Hepatocyte (in vitro differentiated cells): Measurements from ENCODE around the gene CENPC. TPM values are rescaled to one million over a fixed set of nuclear protein-coding genes. Genes with fewer than 3 reads are reported as not detected.
"Not testable (repeated sequence)": the region's sequence is repeated elsewhere in the genome, so short reads cannot be mapped to it uniquely, and the experiment has no call there.

ENCODE experiments used
- DNase-seq: peaks from one replicate; pipeline ENCODE4 v3.0.0-alpha.2; 2016; ENCODE audit warnings: low spot score
- H2AFZ ChIP-seq: fragments of 200-600 bp; sonication (generic); 2 replicates; pipeline ENCODE4 v1.6.0; 2016; ENCODE audit warnings: antibody characterized with exemption, mild to moderate bottlenecking
- H3K27ac ChIP-seq: fragments of 200-600 bp; sonication (generic); 2 replicates; pipeline ENCODE4 v1.5.1; 2016; ENCODE audit warnings: mild to moderate bottlenecking
- H3K27me3 ChIP-seq: fragments of 200-600 bp; sonication (generic); 2 replicates; pipeline ENCODE4 v1.6.1; 2016
- H3K36me3 ChIP-seq: fragments of 200-600 bp; sonication (generic); replicated peaks from 2 replicates; pipeline ENCODE4 v1.5.1; 2016; ENCODE audit warnings: low read depth; ENCODE audit not compliant: insufficient read depth
- H3K4me1 ChIP-seq: fragments of 200-600 bp; sonication (generic); 2 replicates; pipeline ENCODE4 v1.5.1; 2016; ENCODE audit warnings: mild to moderate bottlenecking, moderate library complexity; ENCODE audit not compliant: insufficient read depth
- H3K4me2 ChIP-seq: fragments of 200-600 bp; sonication (generic); 2 replicates; pipeline ENCODE4 v1.6.0; 2016
- H3K4me3 ChIP-seq: fragments of 200-600 bp; sonication (generic); 2 replicates; pipeline ENCODE4 v1.5.1; 2016; ENCODE audit warnings: mild to moderate bottlenecking
- H3K79me2 ChIP-seq: fragments of 200-600 bp; sonication (generic); 2 replicates; pipeline ENCODE4 v1.6.0; 2017; ENCODE audit warnings: mild to moderate bottlenecking
- H3K9me2 ChIP-seq: fragments of 200-600 bp; sonication (generic); replicated peaks from 2 replicates; pipeline ENCODE4 v1.6.0; 2017; ENCODE audit warnings: mild to moderate bottlenecking; ENCODE audit not compliant: insufficient read depth
- H3K9me3 ChIP-seq: fragments of 200-600 bp; sonication (generic); 2 replicates; pipeline ENCODE4 v1.5.1; 2016; ENCODE audit warnings: low read depth, mild to moderate bottlenecking
- H4K20me1 ChIP-seq: fragments of 200-600 bp; sonication (generic); 2 replicates; pipeline ENCODE4 v1.6.0; 2016; ENCODE audit warnings: mild to moderate bottlenecking; ENCODE audit not compliant: insufficient read depth, poor library complexity, severe bottlenecking
- CTCF ChIP-seq: fragments of 200-600 bp; sonication (generic); IDR thresholded peaks from 2 replicates; pipeline ENCODE4 v1.5.1; 2016; ENCODE audit warnings: antibody characterized with exemption, mild to moderate bottlenecking; ENCODE audit not compliant: poor library complexity
- EZH2 ChIP-seq: fragments of 200-600 bp; sonication (generic); IDR thresholded peaks from 2 replicates; pipeline ENCODE4 v1.6.1; 2016; ENCODE audit warnings: antibody characterized with exemption, mild to moderate bottlenecking, borderline replicate concordance
- EZH2phosphoT487 ChIP-seq: fragments of 200-600 bp; sonication (generic); IDR thresholded peaks from one replicate; pipeline ENCODE4 v1.6.1; 2018; ENCODE audit warnings: antibody characterized with exemption, mild to moderate bottlenecking, low read depth, moderate library complexity; ENCODE audit not compliant: unreplicated experiment, severe bottlenecking
- WGBS: methylation state at CpG from one replicate; pipeline ENCODE4 v1.1.6; 2016; ENCODE audit warnings: low lambda C conversion rate; ENCODE audit errors: missing lambda C conversion rate; 5-methylcytosine and 5-hydroxymethylcytosine counted together
- polyA plus RNA-seq: library from polyadenylated mRNA; unstranded; fragments of >200 nt; fragmentation: Nextera tagmentation; extraction: Ambion mirVana; gene quantifications from 2 replicates; pipeline ENCODE4 v1.2.1, GENCODE V29; 2016
- total RNA-seq: library from RNA; depleted of rRNA; stranded (reverse); fragments of >200 nt; gene quantifications from 2 replicates; pipeline ENCODE4 v1.2.3, GENCODE V29; 2014

CENPC gene
- total and polyA plus RNA-seq, 2 experiments from 2014 or later = 11.2 to 20.8 TPM

DNA sequence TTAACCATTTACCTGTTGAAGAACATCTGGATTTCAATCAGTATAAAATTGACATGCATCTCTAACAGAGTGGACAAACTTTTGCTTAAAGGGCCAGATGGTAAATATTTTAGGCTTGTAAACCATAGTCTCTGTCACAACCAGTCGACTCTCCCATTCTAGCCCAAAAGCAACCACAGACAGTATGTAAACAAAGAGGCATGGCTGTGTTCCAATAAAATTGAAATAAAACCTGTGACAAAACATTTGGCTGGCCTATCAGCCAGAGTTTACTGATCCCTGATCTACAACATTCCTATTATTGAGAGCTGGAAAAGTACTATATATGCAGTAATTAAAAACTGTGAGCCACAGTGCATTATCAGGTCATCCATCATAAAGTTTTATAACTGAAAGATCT, 3.2 kb downstream of the CENPC start:
- Histone ChIP-seq H2AFZ (no peak overlapping the region), H3K79me2 (peaks cover 45% of the 10 kb centered on the region), H3K4me2 (no peak overlapping the region), H3K27ac (no peak overlapping the region), H3K4me1 (peaks cover 12% of the 10 kb centered on the region), H3K27me3 (no peaks in the 10 kb centered on the region), H4K20me1 (no peaks in the 10 kb centered on the region), H3K9me2 (no peaks in the 10 kb centered on the region), H3K36me3 (no peaks in the 10 kb centered on the region), H3K9me3 (no peaks in the 10 kb centered on the region), H3K4me3 (no peak overlapping the region)
- WGBS = 67% methylated on average over 1 of the region's 1 CpG
- no peak for TF ChIP-seq EZH2
- no peak for TF ChIP-seq CTCF
- no peak for DNase-seq

DNA sequence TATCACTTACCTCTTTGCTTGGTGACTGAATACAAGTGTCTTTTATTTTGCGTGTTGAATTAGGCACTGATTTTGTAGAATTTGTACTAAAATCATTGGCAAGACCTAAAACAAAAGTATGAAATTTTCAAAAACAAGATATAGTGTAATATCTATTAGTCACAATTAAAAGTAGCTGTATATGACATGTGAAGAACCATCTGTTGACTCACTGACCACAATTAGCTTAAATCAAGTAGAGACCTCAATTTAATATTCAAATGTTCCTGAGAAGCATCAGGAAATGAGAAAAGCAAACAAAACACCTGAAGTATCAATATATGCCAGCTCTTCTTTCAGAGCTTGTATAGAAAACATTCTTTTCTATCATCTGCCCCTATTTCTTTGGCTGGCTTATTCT, 5.5 kb downstream of the CENPC start:
- no peak overlapping the region for H3K4me2 ChIP-seq
- H3K27me3 ChIP-seq = no peaks in the 10 kb centered on the region
- no peak overlapping the region for H3K27ac ChIP-seq
- peaks cover 43% of the 10 kb centered on the region for H3K79me2 ChIP-seq
- no peaks in the 10 kb centered on the region for H4K20me1 ChIP-seq
- DNase-seq = no peak
- peaks cover 12% of the 10 kb centered on the region for H3K4me1 ChIP-seq
- no peaks in the 10 kb centered on the region for H3K9me2 ChIP-seq
- H3K4me3 ChIP-seq = no peak overlapping the region
- no peaks in the 10 kb centered on the region for H3K36me3 ChIP-seq
- no peak overlapping the region for H2AFZ ChIP-seq
- H3K9me3 ChIP-seq = no peaks in the 10 kb centered on the region
- WGBS = 95% methylated on average over 1 of the region's 1 CpG
- TF ChIP-seq EZH2 (no peak), EZH2phosphoT487 (no peak), CTCF (no peak)

- Histone ChIP-seq H3K27me3 (no peaks in the 10 kb centered on the region), H3K27ac (no peak overlapping the region), H3K9me2 (no peaks in the 10 kb centered on the region), H3K4me1 (no peaks in the 10 kb centered on the region), H3K4me3 (no peak overlapping the region), H4K20me1 (no peaks in the 10 kb centered on the region), H3K9me3 (no peaks in the 10 kb centered on the region), H3K36me3 (peaks cover 2% of the 10 kb centered on the region), H2AFZ (no peak overlapping the region), H3K79me2 (peaks cover 5% of the 10 kb centered on the region), H3K4me2 (no peak overlapping the region)
- TF ChIP-seq EZH2 (no peak), CTCF (no peak), EZH2phosphoT487 (no peak)
- no peak for DNase-seq
- 100% methylated on average over 2 of the region's 2 CpGs for WGBS
Measured at GRCh38 chr4:67535280-67535840, 9.9 kb downstream of the CENPC start.

DNA sequence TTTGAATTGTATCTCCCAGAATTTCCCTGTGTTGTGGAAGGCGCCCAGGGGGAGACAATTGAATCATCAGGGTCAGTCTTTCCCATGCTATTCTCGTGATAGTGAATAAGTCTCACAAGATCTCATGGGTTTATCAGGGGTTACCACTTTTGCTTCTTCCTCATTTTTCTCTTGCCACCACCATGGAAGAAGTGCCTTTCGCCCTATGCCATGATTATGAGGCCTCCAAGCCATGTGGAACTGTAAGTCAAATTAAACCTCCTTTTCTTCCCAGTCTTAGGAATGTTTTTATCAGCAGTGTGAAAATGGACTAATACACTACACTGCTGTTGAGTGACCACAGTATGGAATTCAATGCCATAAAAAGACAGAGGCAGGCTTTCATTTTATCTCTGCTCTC, 12.2 kb downstream of the CENPC start:
- Histone ChIP-seq H3K4me3 (no peak overlapping the region), H3K27ac (no peak overlapping the region), H3K4me1 (no peaks in the 10 kb centered on the region), H3K4me2 (no peak overlapping the region), H4K20me1 (no peaks in the 10 kb centered on the region), H3K36me3 (peaks cover 2% of the 10 kb centered on the region), H2AFZ (no peak overlapping the region), H3K9me3 (no peaks in the 10 kb centered on the region), H3K27me3 (no peaks in the 10 kb centered on the region), H3K9me2 (no peaks in the 10 kb centered on the region), H3K79me2 (peaks cover 5% of the 10 kb centered on the region)
- TF ChIP-seq EZH2 = no peak
- no peak for TF ChIP-seq CTCF
- no peak for TF ChIP-seq EZH2phosphoT487
- DNase-seq = no peak
- WGBS = 100% methylated on average over 3 of the region's 3 CpGs

DNA sequence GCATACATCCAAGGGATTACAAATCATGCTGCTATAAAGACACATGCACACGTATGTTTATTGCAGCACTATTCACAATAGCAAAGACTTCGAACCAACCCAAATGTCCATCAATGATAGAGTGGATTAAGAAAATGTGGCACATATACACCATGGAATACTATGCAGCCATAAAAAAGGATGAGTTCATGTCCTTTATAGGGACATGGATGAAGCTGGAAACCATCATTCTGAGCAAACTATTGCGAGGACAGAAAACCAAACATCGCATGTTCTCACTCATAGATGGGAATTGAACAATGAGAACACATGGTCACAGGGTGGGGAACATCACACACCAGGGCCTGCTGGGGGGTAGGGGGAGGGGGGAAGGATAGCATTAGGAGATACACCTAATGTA, 12.9 kb downstream of the CENPC start:
- H3K27ac ChIP-seq, H3K9me2 ChIP-seq, H3K79me2 ChIP-seq, H3K36me3 ChIP-seq, H3K9me3 ChIP-seq, H3K4me2 ChIP-seq, H4K20me1 ChIP-seq, H3K27me3 ChIP-seq, DNase-seq, H3K4me1 ChIP-seq, H2AFZ ChIP-seq, H3K4me3 ChIP-seq: not testable (repeated sequence)
- 97% methylated on average over 4 of the region's 4 CpGs for WGBS
